ENCODE results near the gene SPACA4. TPM values are rescaled to one million over a fixed set of nuclear protein-coding genes. Genes with fewer than 3 reads are reported as not detected.

SPACA4 gene
- polyA plus RNA-seq, 1 donor (not counting 4 experiments of a cell fraction or from before 2014, with no cell fraction given), result 0.08 TPM

- no peak for TF ChIP-seq CTCF (optimal IDR thresholded peaks at IDR 0.05 in 1 of 3, IDR thresholded peaks at IDR 0.05 in 1 of 3, conservative IDR thresholded peaks at IDR 0.05 in 1 of 3; ENCODE audit: extremely low read depth in 1 of 3, insufficient read depth in 2 of 3, low read length in 3 of 3)
- TF ChIP-seq EZH2 (IDR thresholded peaks at IDR 0.05; ENCODE audit: low read length), result no peak
- H3K9me3 ChIP-seq (ENCODE audit: control insufficient read depth, low read depth, low read length), result no peaks in the 10 kb centered on the region
- H3K27ac ChIP-seq (ENCODE audit: control insufficient read depth, insufficient read depth, low read length), result no peak overlapping the region
- H2AFZ ChIP-seq (ENCODE audit: control insufficient read depth, low read length), result no peak overlapping the region
- H3K79me2 ChIP-seq (ENCODE audit: control insufficient read depth, insufficient read depth, low read length), result no peaks in the 10 kb centered on the region
- H3K4me1 ChIP-seq (ENCODE audit: control insufficient read depth, extremely low read depth, insufficient read depth, low read length), result no peaks in the 10 kb centered on the region
- dilution Hi-C loops (cut with MboI; ENCODE audit: extremely low pct_ligation_motif_present, low sequenced_read_pairs), result no loop called here
- no peaks in the 10 kb centered on the region for H3K27me3 ChIP-seq (ENCODE audit: control insufficient read depth, extremely low read depth, insufficient read depth, low read length)
- no peak for FAIRE-seq
- no peak overlapping the region for H3K9ac ChIP-seq (ENCODE audit: control insufficient read depth, extremely low read depth, insufficient read depth, low read length)
- no peak for DNase-seq (ENCODE audit: low read depth, low spot score)
- H4K20me1 ChIP-seq (ENCODE audit: control insufficient read depth, extremely low read depth, insufficient read depth, low read length), result no peaks in the 10 kb centered on the region
- no peaks in the 10 kb centered on the region for H3K9me1 ChIP-seq (ENCODE audit: control insufficient read depth, extremely low read depth, insufficient read depth, low read length)
- no peak overlapping the region for H3K4me2 ChIP-seq (ENCODE audit: control insufficient read depth, extremely low read depth, insufficient read depth, low read depth, low read length)
- no peak overlapping the region for H3K4me3 ChIP-seq (ENCODE audit: control insufficient read depth in 2 of 3, extremely low read depth in 1 of 3, insufficient read depth in 2 of 3, low read depth in 1 of 3, low read length in 3 of 3)
- no peaks in the 10 kb centered on the region for H3K36me3 ChIP-seq (ENCODE audit: control insufficient read depth in 2 of 2, extremely low read depth in 1 of 2, insufficient read depth in 2 of 2, low read length in 2 of 2)
These were observed 7.4 kb upstream of the SPACA4 start for GRCh38 chr19:48598996-48599700.

- Histone ChIP-seq H3K9me1 (ENCODE audit: control insufficient read depth, extremely low read depth, insufficient read depth, low read length) (no peaks in the 10 kb centered on the region), H4K20me1 (ENCODE audit: control insufficient read depth, extremely low read depth, insufficient read depth, low read length) (no peaks in the 10 kb centered on the region), H3K27me3 (ENCODE audit: control insufficient read depth, extremely low read depth, insufficient read depth, low read length) (no peaks in the 10 kb centered on the region), H3K79me2 (ENCODE audit: control insufficient read depth, insufficient read depth, low read length) (no peaks in the 10 kb centered on the region), H3K27ac (ENCODE audit: control insufficient read depth, insufficient read depth, low read length) (no peak overlapping the region), H2AFZ (ENCODE audit: control insufficient read depth, low read length) (no peak overlapping the region), H3K9me3 (ENCODE audit: control insufficient read depth, low read depth, low read length) (no peaks in the 10 kb centered on the region), H3K9ac (ENCODE audit: control insufficient read depth, extremely low read depth, insufficient read depth, low read length) (no peak overlapping the region), H3K4me1 (ENCODE audit: control insufficient read depth, extremely low read depth, insufficient read depth, low read length) (no peaks in the 10 kb centered on the region), H3K4me3 (ENCODE audit: control insufficient read depth in 2 of 3, extremely low read depth in 1 of 3, insufficient read depth in 2 of 3, low read depth in 1 of 3, low read length in 3 of 3) (no peak overlapping the region), H3K36me3 (ENCODE audit: control insufficient read depth in 2 of 2, extremely low read depth in 1 of 2, insufficient read depth in 2 of 2, low read length in 2 of 2) (no peaks in the 10 kb centered on the region), H3K4me2 (ENCODE audit: control insufficient read depth, extremely low read depth, insufficient read depth, low read depth, low read length) (no peak overlapping the region)
- DNase-seq (ENCODE audit: low read depth, low spot score), result no peak
- FAIRE-seq, result no peak
- dilution Hi-C loops (cut with MboI; ENCODE audit: extremely low pct_ligation_motif_present, low sequenced_read_pairs), result no loop called here
- TF ChIP-seq CTCF (optimal IDR thresholded peaks at IDR 0.05 in 1 of 3, IDR thresholded peaks at IDR 0.05 in 1 of 3, conservative IDR thresholded peaks at IDR 0.05 in 1 of 3; ENCODE audit: extremely low read depth in 1 of 3, insufficient read depth in 2 of 3, low read length in 3 of 3) (no peak), EZH2 (IDR thresholded peaks at IDR 0.05; ENCODE audit: low read length) (no peak)
These were observed 5.7 kb upstream of the SPACA4 start for GRCh38 chr19:48600679-48601417.
